ENCODE data around the gene ELL2. TPM values are rescaled to one million over a fixed set of nuclear protein-coding genes. Genes with fewer than 3 reads are reported as not detected.
A peak's percentile ranks its signal among the peaks of the same experiment; 100 is the strongest.

ELL2 gene
- 21.6 TPM for total RNA-seq (ENCODE audit: unreplicated experiment)
- long read RNA-seq, partial matches to known transcripts, result 0 of 2 reads
- long read RNA-seq, other reads (novel, unspliced or antisense), result 2 of 2 reads

GRCh38 chr5:95961617-95962474 is at the start of gene ELL2:
TSS of gene ELL2 (minus strand) at chr5:95961851. CDS start at chr5:95961721, 130 bp downstream.
- Mint-ChIP-seq H3K36me3 (ENCODE audit: low read depth, unreplicated experiment) (peaks cover 8% of the 10 kb centered on the region), H3K27me3 (ENCODE audit: unreplicated experiment) (peaks cover 11% of the 10 kb centered on the region), H3K4me1 (ENCODE audit: unreplicated experiment) (peaks cover 36% of the 10 kb centered on the region), H3K27ac (ENCODE audit: unreplicated experiment) (peak within 1 kb of the TSS; percentile 82), H3K9me3 (ENCODE audit: unreplicated experiment) (no peaks in the 10 kb centered on the region), H3K4me3 (ENCODE audit: unreplicated experiment) (peak within 1 kb of the TSS; percentile 96)
- peak; percentile 94 for DNase-seq (ENCODE audit: low spot score)
- no peak for TF ChIP-seq CTCF (IDR thresholded peaks at IDR 0.05; ENCODE audit: unreplicated experiment)

- Mint-ChIP-seq H3K4me3 (ENCODE audit: unreplicated experiment) (no peak overlapping the region), H3K9me3 (ENCODE audit: unreplicated experiment) (no peaks in the 10 kb centered on the region), H3K4me1 (ENCODE audit: unreplicated experiment) (peaks cover 5% of the 10 kb centered on the region), H3K36me3 (ENCODE audit: low read depth, unreplicated experiment) (no peaks in the 10 kb centered on the region), H3K27me3 (ENCODE audit: unreplicated experiment) (no peaks in the 10 kb centered on the region), H3K27ac (ENCODE audit: unreplicated experiment) (no peak overlapping the region)
- no peak for DNase-seq (ENCODE audit: low spot score)
- no peak for TF ChIP-seq CTCF (IDR thresholded peaks at IDR 0.05; ENCODE audit: unreplicated experiment)
These were observed 47.5 kb upstream of the ELL2 start for GRCh38 chr5:96008987-96009647.

GRCh38 chr5:96008487-96008886 is 46.8 kb upstream of the ELL2 start:
- H3K4me3 Mint-ChIP-seq (ENCODE audit: unreplicated experiment), result no peak overlapping the region
- TF ChIP-seq CTCF (IDR thresholded peaks at IDR 0.05; ENCODE audit: unreplicated experiment), result no peak
- no peaks in the 10 kb centered on the region for H3K9me3 Mint-ChIP-seq (ENCODE audit: unreplicated experiment)
- H3K27ac Mint-ChIP-seq (ENCODE audit: unreplicated experiment), result no peak overlapping the region
- no peaks in the 10 kb centered on the region for H3K36me3 Mint-ChIP-seq (ENCODE audit: low read depth, unreplicated experiment)
- no peaks in the 10 kb centered on the region for H3K27me3 Mint-ChIP-seq (ENCODE audit: unreplicated experiment)
- DNase-seq (ENCODE audit: low spot score), result no peak
- H3K4me1 Mint-ChIP-seq (ENCODE audit: unreplicated experiment), result peaks cover 5% of the 10 kb centered on the region

- DNase-seq (ENCODE audit: low spot score), result no peak
- H3K36me3 Mint-ChIP-seq (ENCODE audit: low read depth, unreplicated experiment), result no peaks in the 10 kb centered on the region
- no peaks in the 10 kb centered on the region for H3K9me3 Mint-ChIP-seq (ENCODE audit: unreplicated experiment)
- TF ChIP-seq CTCF (IDR thresholded peaks at IDR 0.05; ENCODE audit: unreplicated experiment), result no peak
- H3K4me1 Mint-ChIP-seq (ENCODE audit: unreplicated experiment), result peaks cover 5% of the 10 kb centered on the region
- H3K27me3 Mint-ChIP-seq (ENCODE audit: unreplicated experiment), result no peaks in the 10 kb centered on the region
- no peak overlapping the region for H3K27ac Mint-ChIP-seq (ENCODE audit: unreplicated experiment)
- H3K4me3 Mint-ChIP-seq (ENCODE audit: unreplicated experiment), result no peak overlapping the region
These were observed 45.4 kb upstream of the ELL2 start for GRCh38 chr5:96007051-96007450.

GRCh38 chr5:96006291-96006690 is 44.6 kb upstream of the ELL2 start:
- Mint-ChIP-seq H3K27me3 (ENCODE audit: unreplicated experiment) (no peaks in the 10 kb centered on the region), H3K4me1 (ENCODE audit: unreplicated experiment) (peaks cover 5% of the 10 kb centered on the region)

More at GRCh38 chr5:96006291-96006690, 44.6 kb upstream of the ELL2 start:
- Mint-ChIP-seq H3K36me3 (ENCODE audit: low read depth, unreplicated experiment) (no peaks in the 10 kb centered on the region), H3K9me3 (ENCODE audit: unreplicated experiment) (no peaks in the 10 kb centered on the region), H3K4me3 (ENCODE audit: unreplicated experiment) (no peak overlapping the region), H3K27ac (ENCODE audit: unreplicated experiment) (no peak overlapping the region)
- DNase-seq (ENCODE audit: low spot score), result no peak
- no peak for TF ChIP-seq CTCF (IDR thresholded peaks at IDR 0.05; ENCODE audit: unreplicated experiment)

All from endothelial cell (in vitro differentiated cells).